Measurements from ENCODE around the gene OAT. TPM values are rescaled to one million over a fixed set of nuclear protein-coding genes. Genes with fewer than 3 reads are reported as not detected.

OAT gene
- total RNA-seq, 1 experiment from 2014 or later: 25.2 TPM

DNA sequence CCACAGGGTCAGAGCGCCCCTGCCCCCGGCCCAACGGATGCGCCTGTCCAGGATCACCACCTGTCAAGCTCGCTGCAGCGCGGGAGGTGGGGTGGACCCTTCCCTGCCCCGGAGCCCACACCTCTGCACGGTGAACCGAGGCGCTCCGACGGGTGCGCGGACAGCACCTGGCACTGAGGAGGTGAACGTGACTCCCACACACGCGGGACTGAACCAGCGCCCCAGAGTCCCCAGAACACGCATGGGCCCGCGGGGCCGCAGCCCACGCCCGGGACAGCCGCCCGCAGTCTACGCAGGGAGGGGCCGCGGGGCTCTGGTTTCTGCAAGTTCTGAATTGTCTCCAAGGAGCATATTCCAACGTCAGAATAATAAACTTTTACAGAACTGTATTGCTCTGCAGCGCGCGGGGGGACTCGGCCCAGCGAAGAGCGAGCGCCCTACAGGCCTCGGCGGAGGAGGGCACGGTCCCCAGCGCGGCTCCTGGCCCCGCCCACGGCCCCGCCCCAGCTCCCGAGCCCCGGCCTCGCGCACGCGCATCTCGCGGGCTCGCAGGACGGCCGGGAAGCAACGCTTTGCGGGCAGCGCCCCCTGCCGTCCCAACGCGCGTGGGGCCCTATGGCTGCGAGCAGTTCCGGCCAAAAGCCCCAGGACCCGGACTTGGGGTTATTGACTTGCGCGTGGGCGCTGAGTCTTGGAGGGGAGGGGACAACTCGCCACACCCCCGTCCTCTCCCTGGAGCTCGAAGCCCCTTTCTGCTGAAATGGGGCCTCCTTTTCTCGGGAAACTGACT is 29.7 kb downstream of the OAT start:
- no peak overlapping the region for H3K27ac ChIP-seq (ENCODE audit: low read depth, low read length, poor library complexity, severe bottlenecking)
- no peaks in the 10 kb centered on the region for H3K27me3 ChIP-seq (replicated peaks; ENCODE audit: insufficient read depth, low read depth, low read length, poor library complexity)
- no peaks in the 10 kb centered on the region for H3K9me3 ChIP-seq (ENCODE audit: low read depth, low read length, poor library complexity, severe bottlenecking)
- POLR2A ChIA-PET (ENCODE audit: low non-redundant PET): no interaction called here
- intact Hi-C loops (cut with micrococcal nuclease; ENCODE audit: unreplicated experiment): loop anchor here (1.0 to 2.0 kb wide), 3 partner anchors 130 to 806 kb away; no protein-coding TSS in a partner anchor
- TF ChIP-seq EZH2 (IDR thresholded peaks at IDR 0.05; ENCODE audit: borderline replicate concordance, low read depth, low read length, poor library complexity, severe bottlenecking): no peak
- TF ChIP-seq, protein P1, sequence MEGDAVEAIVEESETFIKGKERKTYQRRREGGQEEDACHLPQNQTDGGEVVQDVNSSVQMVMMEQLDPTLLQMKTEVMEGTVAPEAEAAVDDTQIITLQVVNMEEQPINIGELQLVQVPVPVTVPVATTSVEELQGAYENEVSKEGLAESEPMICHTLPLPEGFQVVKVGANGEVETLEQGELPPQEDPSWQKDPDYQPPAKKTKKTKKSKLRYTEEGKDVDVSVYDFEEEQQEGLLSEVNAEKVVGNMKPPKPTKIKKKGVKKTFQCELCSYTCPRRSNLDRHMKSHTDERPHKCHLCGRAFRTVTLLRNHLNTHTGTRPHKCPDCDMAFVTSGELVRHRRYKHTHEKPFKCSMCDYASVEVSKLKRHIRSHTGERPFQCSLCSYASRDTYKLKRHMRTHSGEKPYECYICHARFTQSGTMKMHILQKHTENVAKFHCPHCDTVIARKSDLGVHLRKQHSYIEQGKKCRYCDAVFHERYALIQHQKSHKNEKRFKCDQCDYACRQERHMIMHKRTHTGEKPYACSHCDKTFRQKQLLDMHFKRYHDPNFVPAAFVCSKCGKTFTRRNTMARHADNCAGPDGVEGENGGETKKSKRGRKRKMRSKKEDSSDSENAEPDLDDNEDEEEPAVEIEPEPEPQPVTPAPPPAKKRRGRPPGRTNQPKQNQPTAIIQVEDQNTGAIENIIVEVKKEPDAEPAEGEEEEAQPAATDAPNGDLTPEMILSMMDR (conservative IDR thresholded peaks at IDR 0.05; ENCODE audit: low read depth, low read length): peak; percentile 83
- peaks cover 6% of the 10 kb centered on the region for H3K4me1 ChIP-seq (ENCODE audit: insufficient read depth, low read length, poor library complexity, severe bottlenecking)
- peak; percentile 89 for DNase-seq (ENCODE audit: low spot score)
- no TSS peak for BruUV-seq (replicated peaks)
- CTCF ChIA-PET: interaction anchor here (0.6 to 1.3 kb wide), 11 partner anchors 14 to 393 kb away, joined by 3 to 57 read pairs (median 4); no protein-coding TSS in a partner anchor
- no peaks in the 10 kb centered on the region for H3K36me3 ChIP-seq (ENCODE audit: insufficient read depth, low read length, poor library complexity, severe bottlenecking)
- peak overlapping the region; percentile 41 for H3K4me3 ChIP-seq (ENCODE audit: low read depth, low read length, poor library complexity, severe bottlenecking)

DNA sequence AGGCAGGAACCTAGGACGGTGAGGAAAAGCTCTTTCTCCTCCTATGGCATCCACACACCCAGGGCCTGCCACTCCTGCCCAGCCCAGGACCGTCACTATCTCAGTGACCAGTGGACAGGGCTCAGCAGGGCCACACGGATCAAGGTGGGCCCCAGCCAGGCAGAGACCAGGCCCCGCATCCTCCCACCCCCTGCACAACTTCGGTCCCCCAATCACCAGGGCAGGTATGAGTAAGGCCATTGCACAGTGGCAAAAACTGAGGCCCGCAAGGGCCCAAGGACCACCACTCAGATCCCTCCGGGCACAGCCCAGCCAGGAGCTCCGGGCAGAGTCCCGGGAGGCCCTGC is 30.3 kb downstream of the OAT start:
- CTCF ChIA-PET: interaction anchor here (1.3 kb wide), 1 partner anchor 392 kb away, joined by 57 read pairs; no protein-coding TSS in a partner anchor
- no peak overlapping the region for H3K4me3 ChIP-seq (ENCODE audit: low read depth, low read length, poor library complexity, severe bottlenecking)
- no peaks in the 10 kb centered on the region for H3K9me3 ChIP-seq (ENCODE audit: low read depth, low read length, poor library complexity, severe bottlenecking)
- no peaks in the 10 kb centered on the region for H3K36me3 ChIP-seq (ENCODE audit: insufficient read depth, low read length, poor library complexity, severe bottlenecking)
- H3K27me3 ChIP-seq (replicated peaks; ENCODE audit: insufficient read depth, low read depth, low read length, poor library complexity): peaks cover 3% of the 10 kb centered on the region
- peaks cover 6% of the 10 kb centered on the region for H3K4me1 ChIP-seq (ENCODE audit: insufficient read depth, low read length, poor library complexity, severe bottlenecking)
- POLR2A ChIA-PET (ENCODE audit: low non-redundant PET): no interaction called here
- no peak for DNase-seq (ENCODE audit: low spot score)
- TF ChIP-seq, protein P1 (conservative IDR thresholded peaks at IDR 0.05; ENCODE audit: low read depth, low read length): no peak
- TF ChIP-seq EZH2 (IDR thresholded peaks at IDR 0.05; ENCODE audit: borderline replicate concordance, low read depth, low read length, poor library complexity, severe bottlenecking): no peak
- BruUV-seq (replicated peaks): no TSS peak
- intact Hi-C loops (cut with micrococcal nuclease; ENCODE audit: unreplicated experiment): loop anchor here (2.0 kb wide), 1 partner anchor 806 kb away; no protein-coding TSS in a partner anchor
- H3K27ac ChIP-seq (ENCODE audit: low read depth, low read length, poor library complexity, severe bottlenecking): no peak overlapping the region

DNA sequence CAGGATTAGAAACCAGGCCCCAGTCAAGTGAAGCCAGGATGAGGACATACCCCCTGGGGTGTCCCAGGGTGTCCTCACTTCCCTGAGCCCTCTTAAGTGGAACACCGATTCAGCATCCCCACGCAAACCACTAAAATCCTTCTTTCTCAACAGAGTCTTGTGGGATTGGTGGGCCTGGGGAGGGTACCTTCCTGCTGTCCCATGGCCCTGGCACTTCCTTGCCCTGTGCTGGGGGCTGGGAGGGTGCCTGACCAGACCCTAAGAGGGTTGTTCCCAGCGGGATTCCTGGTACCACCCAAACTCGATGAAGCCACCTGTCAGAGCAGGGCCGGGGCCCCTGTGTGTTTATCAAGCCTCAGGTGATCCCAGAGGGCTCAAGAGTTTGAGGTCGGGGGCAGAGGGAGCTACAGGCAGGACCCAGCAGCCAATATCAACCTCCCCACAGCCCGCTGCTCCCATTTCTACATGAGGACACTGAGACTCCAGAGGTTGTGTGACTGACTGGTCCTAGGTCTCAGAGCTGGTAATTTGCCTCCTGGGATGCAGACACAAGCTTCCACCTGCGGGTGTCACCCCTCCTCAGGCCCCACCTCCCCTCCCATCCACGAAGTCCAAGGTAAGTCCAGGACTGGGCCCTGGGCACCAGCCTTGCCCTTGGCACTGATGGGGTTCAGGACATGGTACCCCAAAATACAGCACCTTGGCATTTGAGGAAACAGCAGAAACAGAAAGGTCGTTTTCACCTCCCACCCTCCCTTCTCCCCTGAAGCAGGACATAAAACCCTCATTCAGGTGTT is 31.4 kb downstream of the OAT start:
- CTCF ChIA-PET: no interaction called here
- H3K4me3 ChIP-seq (ENCODE audit: low read depth, low read length, poor library complexity, severe bottlenecking): no peak overlapping the region
- DNase-seq (ENCODE audit: low spot score): no peak
- no TSS peak for BruUV-seq (replicated peaks)
- TF ChIP-seq EZH2 (IDR thresholded peaks at IDR 0.05; ENCODE audit: borderline replicate concordance, low read depth, low read length, poor library complexity, severe bottlenecking): no peak
- TF ChIP-seq, protein P1 (conservative IDR thresholded peaks at IDR 0.05; ENCODE audit: low read depth, low read length): no peak
- POLR2A ChIA-PET (ENCODE audit: low non-redundant PET): no interaction called here
- H3K27ac ChIP-seq (ENCODE audit: low read depth, low read length, poor library complexity, severe bottlenecking): no peak overlapping the region
- peaks cover 11% of the 10 kb centered on the region for H3K27me3 ChIP-seq (replicated peaks; ENCODE audit: insufficient read depth, low read depth, low read length, poor library complexity)
- intact Hi-C loops (cut with micrococcal nuclease; ENCODE audit: unreplicated experiment): no loop called here
- no peaks in the 10 kb centered on the region for H3K9me3 ChIP-seq (ENCODE audit: low read depth, low read length, poor library complexity, severe bottlenecking)
- H3K4me1 ChIP-seq (ENCODE audit: insufficient read depth, low read length, poor library complexity, severe bottlenecking): peaks cover 6% of the 10 kb centered on the region
- no peaks in the 10 kb centered on the region for H3K36me3 ChIP-seq (ENCODE audit: insufficient read depth, low read length, poor library complexity, severe bottlenecking)
